ENCODE results near the gene ACP3.
A peak's percentile ranks its signal among the peaks of the same experiment; 100 is the strongest.

DNA sequence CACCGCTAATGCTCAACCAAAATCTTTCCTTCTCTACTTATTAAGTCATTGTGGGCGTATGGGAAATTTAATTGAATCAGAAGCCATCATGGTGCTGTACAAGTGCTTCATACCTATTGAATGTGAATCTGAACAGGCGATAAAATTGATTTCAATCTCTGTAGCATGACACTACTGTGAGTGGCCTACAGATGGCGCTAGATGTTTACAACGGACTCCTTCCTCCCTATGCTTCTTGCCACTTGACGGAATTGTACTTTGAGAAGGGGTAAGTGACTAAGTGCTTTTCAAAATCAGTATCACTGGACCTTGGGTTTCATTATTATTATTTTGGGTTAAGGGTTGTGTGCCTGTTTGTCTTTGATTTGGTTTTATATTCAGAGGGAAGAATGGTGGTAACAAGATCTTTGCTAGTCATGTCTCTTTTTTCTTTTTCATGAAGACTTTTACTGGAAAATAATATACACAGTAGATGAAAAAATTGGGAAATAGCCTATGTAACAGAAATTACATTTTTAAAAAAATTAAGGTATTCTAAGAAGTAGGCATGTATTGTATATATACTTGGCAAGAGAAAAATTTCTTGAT, 35.4 kb downstream of the ACP3 start:
- TF ChIP-seq, protein P1, sequence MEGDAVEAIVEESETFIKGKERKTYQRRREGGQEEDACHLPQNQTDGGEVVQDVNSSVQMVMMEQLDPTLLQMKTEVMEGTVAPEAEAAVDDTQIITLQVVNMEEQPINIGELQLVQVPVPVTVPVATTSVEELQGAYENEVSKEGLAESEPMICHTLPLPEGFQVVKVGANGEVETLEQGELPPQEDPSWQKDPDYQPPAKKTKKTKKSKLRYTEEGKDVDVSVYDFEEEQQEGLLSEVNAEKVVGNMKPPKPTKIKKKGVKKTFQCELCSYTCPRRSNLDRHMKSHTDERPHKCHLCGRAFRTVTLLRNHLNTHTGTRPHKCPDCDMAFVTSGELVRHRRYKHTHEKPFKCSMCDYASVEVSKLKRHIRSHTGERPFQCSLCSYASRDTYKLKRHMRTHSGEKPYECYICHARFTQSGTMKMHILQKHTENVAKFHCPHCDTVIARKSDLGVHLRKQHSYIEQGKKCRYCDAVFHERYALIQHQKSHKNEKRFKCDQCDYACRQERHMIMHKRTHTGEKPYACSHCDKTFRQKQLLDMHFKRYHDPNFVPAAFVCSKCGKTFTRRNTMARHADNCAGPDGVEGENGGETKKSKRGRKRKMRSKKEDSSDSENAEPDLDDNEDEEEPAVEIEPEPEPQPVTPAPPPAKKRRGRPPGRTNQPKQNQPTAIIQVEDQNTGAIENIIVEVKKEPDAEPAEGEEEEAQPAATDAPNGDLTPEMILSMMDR (IDR thresholded peaks at IDR 0.05; ENCODE audit: insufficient read depth, low read length, poor library complexity, severe bottlenecking): peak; percentile 75
- no peak for TF ChIP-seq EZH2phosphoT487 (conservative IDR thresholded peaks at IDR 0.05; ENCODE audit: low read length)

Data from SU-DHL-6 (cell line).